ENCODE data around the gene PSMB3. TPM values are rescaled to one million over a fixed set of nuclear protein-coding genes. Genes with fewer than 3 reads are reported as not detected.
A peak's percentile ranks its signal among the peaks of the same experiment; 100 is the strongest.

PSMB3 gene
- polyA plus RNA-seq, 3 donors: 315 to 689 (median 625) TPM

GRCh38 chr17:38797828-38798227 is 45.3 kb downstream of the PSMB3 start:
- H3K27ac ChIP-seq (ENCODE audit: low read depth in 1 of 2, low read length in 2 of 2): peak overlapping the region in 1 of 2 donors; percentile 79
- peak overlapping the region; percentile 99 for H3K4me2 ChIP-seq (replicated peaks; ENCODE audit: extremely low read depth, low read length, poor library complexity, severe bottlenecking)
- H3K4me3 ChIP-seq (replicated peaks in 1 of 3; ENCODE audit: low read depth in 2 of 3, low read length in 3 of 3): peak overlapping the region in 1 of 3 experiments; percentile 97
- Mint-ChIP-seq H3K9me3 (peaks cover 0 to 1% (median 0%) of the 10 kb centered on the region in 7 donors), H3K4me1 (peaks cover 32% of the 10 kb centered on the region), H3K27me3 (ENCODE audit: low read depth in 3 of 3) (no peaks in the 10 kb centered on the region), H3K27ac (peak overlapping the region in 5 of 7 donors; percentile 1 to 86 (median 55)), H3K36me3 (peaks cover 33 to 39% of the 10 kb centered on the region in 2 donors), H3K4me3 (no peak overlapping the region)
- H3K79me2 ChIP-seq (ENCODE audit: insufficient read depth, low read length): peaks cover 60% of the 10 kb centered on the region
- 98% methylated on average over 4 of the region's 6 CpGs for WGBS (ENCODE audit: insufficient coverage)
- no peak overlapping the region for H2AFZ ChIP-seq (ENCODE audit: insufficient read depth, low read depth, low read length, poor library complexity, severe bottlenecking)
- DNase-seq: no peak
- H3K9me3 ChIP-seq (replicated peaks in 1 of 2; ENCODE audit: control insufficient read depth in 1 of 2, insufficient read depth in 1 of 2, low read length in 2 of 2): no peaks in the 10 kb centered on the region
- no peak for TF ChIP-seq CTCF (IDR thresholded peaks at IDR 0.05)
- H3K36me3 ChIP-seq (replicated peaks in 1 of 2; ENCODE audit: control insufficient read depth in 1 of 2, insufficient read depth in 2 of 2, low read length in 2 of 2): peaks cover 18 to 48% of the 10 kb centered on the region in 2 donors
- H3K4me1 ChIP-seq (ENCODE audit: control insufficient read depth in 1 of 2, insufficient read depth in 2 of 2, low read length in 2 of 2): peaks cover 25 to 27% of the 10 kb centered on the region in 2 donors
- no peaks in the 10 kb centered on the region for H3K27me3 ChIP-seq (ENCODE audit: control insufficient read depth in 2 of 2, insufficient read depth in 2 of 2, low read length in 2 of 2)
- intact Hi-C loops (cut with micrococcal nuclease): no loop called here
- H4K20me1 ChIP-seq (ENCODE audit: insufficient read depth, low read length): peaks cover 31% of the 10 kb centered on the region
- peak overlapping the region; percentile 95 for H3K9ac ChIP-seq (ENCODE audit: insufficient read depth, low read length, poor library complexity, severe bottlenecking)

DNA sequence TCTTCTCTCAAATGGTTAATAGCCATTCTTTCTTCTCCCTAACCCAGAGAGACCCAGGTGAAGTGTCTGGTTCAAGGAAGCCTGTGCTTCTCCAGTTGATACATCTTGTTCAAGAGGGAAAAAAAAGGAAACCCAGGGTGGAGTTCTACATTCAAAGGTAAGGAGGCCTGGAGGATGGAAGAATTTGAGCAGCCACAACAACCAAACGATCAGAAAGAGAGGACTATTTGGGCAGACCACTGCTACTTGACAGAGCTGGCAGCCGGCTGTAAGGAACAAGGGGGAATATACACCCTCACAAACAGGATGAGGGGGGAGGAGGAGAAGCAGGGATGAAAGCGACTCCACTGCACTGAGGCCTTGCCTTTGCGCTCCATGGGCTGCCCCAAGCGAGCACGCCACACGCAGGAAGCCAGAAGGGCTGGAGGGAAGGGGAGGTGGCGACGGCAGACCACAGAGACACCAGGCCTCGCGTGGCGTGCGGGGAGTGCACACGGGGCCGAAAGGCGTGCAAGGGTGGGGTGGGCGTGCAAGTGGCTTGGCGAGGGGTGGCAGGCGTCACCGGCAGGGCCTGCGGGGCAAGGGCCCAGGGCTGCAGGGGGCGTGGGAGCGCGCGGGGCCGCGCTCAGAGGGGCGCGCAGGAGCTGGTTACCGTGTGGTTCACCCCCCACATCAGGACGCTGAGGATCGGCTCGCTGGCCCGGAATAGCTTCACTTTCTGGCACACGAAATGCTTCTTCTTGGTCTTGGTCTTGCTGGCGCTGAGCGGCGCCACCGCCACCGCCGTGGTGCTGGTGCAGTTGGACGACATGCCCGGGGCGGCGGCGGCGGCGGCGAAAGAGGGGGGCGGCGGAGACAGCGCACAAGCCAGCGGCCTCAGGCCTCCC is 46.3 kb downstream of the PSMB3 start:
- H3K4me1 ChIP-seq (ENCODE audit: control insufficient read depth in 1 of 2, insufficient read depth in 2 of 2, low read length in 2 of 2): peaks cover 25 to 27% of the 10 kb centered on the region in 2 donors
- H3K36me3 Mint-ChIP-seq: peaks cover 38 to 41% of the 10 kb centered on the region in 2 donors
- no peaks in the 10 kb centered on the region for H3K27me3 Mint-ChIP-seq (ENCODE audit: low read depth in 3 of 3)
- peak overlapping the region; percentile 96 to 98 for H3K4me3 Mint-ChIP-seq
- WGBS (ENCODE audit: insufficient coverage): under 1% methylated on average over 49 of the region's 53 CpGs
- peaks cover 32% of the 10 kb centered on the region for H3K4me1 Mint-ChIP-seq
- DNase-seq: peak; percentile 11 to 38 (median 27)
- no peaks in the 10 kb centered on the region for H3K27me3 ChIP-seq (ENCODE audit: control insufficient read depth in 2 of 2, insufficient read depth in 2 of 2, low read length in 2 of 2)
- peak overlapping the region; percentile 55 to 79 for H3K27ac ChIP-seq (ENCODE audit: low read depth in 1 of 2, low read length in 2 of 2)
- H3K4me2 ChIP-seq (replicated peaks; ENCODE audit: extremely low read depth, low read length, poor library complexity, severe bottlenecking): peak overlapping the region; percentile 99
- peaks cover 31% of the 10 kb centered on the region for H4K20me1 ChIP-seq (ENCODE audit: insufficient read depth, low read length)
- H3K36me3 ChIP-seq (replicated peaks in 1 of 2; ENCODE audit: control insufficient read depth in 1 of 2, insufficient read depth in 2 of 2, low read length in 2 of 2): peaks cover 25 to 51% of the 10 kb centered on the region in 2 donors
- no peaks in the 10 kb centered on the region for H3K9me3 ChIP-seq (replicated peaks in 1 of 2; ENCODE audit: control insufficient read depth in 1 of 2, insufficient read depth in 1 of 2, low read length in 2 of 2)
- intact Hi-C loops (cut with micrococcal nuclease): no loop called here
- H3K4me3 ChIP-seq (replicated peaks in 1 of 3; ENCODE audit: low read depth in 2 of 3, low read length in 3 of 3): peak overlapping the region; percentile 73 to 97 (median 87)
- H3K79me2 ChIP-seq (ENCODE audit: insufficient read depth, low read length): peaks cover 53% of the 10 kb centered on the region
- peak overlapping the region; percentile 87 for H2AFZ ChIP-seq (ENCODE audit: insufficient read depth, low read depth, low read length, poor library complexity, severe bottlenecking)
- H3K27ac Mint-ChIP-seq: peak overlapping the region; percentile 71 to 92 (median 86)
- H3K9me3 Mint-ChIP-seq: peaks cover 0 to 1% (median 0%) of the 10 kb centered on the region in 7 donors
- peak overlapping the region; percentile 95 for H3K9ac ChIP-seq (ENCODE audit: insufficient read depth, low read length, poor library complexity, severe bottlenecking)
- no peak for TF ChIP-seq CTCF (IDR thresholded peaks at IDR 0.05)

All from CD14-positive monocyte (primary cell).